Measurements from ENCODE around the gene RNF20.
"Not testable (repeated sequence)": the region's sequence is repeated elsewhere in the genome, so short reads cannot be mapped to it uniquely, and the experiment has no call there.

Gene RNF20

DNA sequence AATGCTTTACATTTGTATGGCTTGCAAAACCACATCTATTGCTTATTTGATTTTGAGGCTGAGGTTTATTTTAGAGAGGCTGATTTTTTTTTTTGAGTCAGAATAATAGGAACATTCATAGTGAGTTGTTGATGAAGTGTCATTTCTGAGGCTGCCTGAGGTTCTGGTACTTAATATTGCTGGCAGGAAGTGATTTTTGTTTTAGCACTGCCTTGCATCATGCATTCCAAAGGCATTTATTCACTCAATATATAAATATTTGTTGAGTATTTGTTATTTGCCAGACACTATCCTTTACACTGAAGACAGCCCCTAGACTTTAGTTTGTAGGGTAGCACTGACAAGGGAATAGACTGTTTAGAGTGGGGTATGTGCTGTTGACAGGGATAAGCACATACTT is 2.7 kb downstream of the RNF20 start:
- DNase-seq = no peak

- DNase-seq = no peak
These were observed 3.3 kb downstream of the RNF20 start for GRCh38 chr9:101536938-101537337.

GRCh38 chr9:101540069-101540468 is 6.4 kb downstream of the RNF20 start:
- DNase-seq = no peak

- DNase-seq = no peak
These were observed 9.6 kb downstream of the RNF20 start for GRCh38 chr9:101543098-101543735.

- not testable (repeated sequence) for DNase-seq
These were observed 15.9 kb downstream of the RNF20 start for GRCh38 chr9:101549472-101550098.

- no peak for DNase-seq
These were observed 28.1 kb downstream of the RNF20 start for GRCh38 chr9:101561740-101562139.

GRCh38 chr9:101562966-101563365 is 29.3 kb downstream of the RNF20 start:
- DNase-seq = no peak

GRCh38 chr9:101564252-101564651 is 30.6 kb downstream of the RNF20 start:
- no peak for DNase-seq

DNA sequence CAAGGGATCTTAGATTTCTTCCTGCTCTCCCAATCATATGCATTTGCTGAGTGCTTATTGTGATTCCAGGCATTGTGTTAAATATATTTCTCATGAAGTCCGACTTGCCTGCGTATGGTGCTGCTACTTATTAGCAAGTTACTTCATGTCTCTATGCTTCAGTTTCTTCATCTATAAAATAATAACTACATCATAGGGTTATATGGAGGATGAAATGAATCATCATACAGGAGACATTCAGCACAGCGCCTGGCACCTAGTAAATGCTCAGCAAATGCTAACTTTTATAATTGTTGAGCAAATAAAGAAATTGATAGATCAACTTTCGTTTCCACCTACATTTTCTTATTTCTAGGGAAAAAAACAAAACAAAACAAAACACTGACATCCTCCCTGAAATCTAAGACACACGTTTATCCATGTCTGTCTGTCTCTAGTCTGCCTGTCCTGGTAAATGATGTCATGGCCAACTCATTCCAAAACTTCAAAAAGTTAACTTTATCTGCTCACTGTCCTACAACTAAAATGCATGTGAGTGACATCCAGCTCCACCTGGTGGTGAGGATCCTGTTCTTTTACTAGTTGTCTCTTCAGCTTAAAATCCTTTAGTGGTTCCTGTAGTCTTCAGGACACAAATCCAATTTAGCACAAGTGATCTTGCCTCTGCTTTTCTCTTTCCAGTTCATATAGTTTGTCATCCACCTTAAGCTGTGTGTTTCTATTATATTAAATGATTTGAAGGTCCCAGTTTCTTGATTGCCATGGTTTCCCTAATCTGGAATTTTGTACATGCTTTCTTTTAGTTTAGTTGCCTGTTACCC is 33.5 kb downstream of the RNF20 start:
- no peak for DNase-seq

DNA sequence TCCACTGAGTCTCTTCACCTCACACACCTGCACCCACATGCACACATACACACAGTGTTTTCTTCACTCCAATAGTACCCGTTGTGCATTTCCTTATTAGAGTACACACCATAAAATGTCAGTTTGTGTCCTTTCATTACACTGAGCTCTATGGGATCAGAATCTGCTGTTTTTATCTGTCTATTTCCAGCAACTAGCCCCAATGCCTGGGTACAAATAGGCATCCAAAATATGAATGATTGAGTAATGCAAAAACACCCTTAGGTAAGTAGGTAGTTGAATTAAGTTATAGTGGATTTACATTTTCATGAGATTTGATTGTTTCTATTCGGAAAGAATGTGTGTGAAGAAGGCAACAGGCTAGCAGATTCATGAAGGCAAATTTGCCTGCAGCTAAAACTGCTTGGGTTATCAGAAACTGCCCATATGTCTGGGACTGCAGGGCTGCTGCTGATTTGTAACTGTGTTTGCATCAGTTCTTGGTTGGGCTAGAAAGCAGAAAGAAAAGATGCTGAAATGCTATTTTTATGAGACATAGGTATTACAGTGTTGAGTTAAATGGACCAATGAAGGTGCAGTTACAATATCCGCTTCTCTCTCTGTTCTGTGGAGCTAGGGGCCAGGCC is 34.2 kb downstream of the RNF20 start:
- no peak for DNase-seq

DNA sequence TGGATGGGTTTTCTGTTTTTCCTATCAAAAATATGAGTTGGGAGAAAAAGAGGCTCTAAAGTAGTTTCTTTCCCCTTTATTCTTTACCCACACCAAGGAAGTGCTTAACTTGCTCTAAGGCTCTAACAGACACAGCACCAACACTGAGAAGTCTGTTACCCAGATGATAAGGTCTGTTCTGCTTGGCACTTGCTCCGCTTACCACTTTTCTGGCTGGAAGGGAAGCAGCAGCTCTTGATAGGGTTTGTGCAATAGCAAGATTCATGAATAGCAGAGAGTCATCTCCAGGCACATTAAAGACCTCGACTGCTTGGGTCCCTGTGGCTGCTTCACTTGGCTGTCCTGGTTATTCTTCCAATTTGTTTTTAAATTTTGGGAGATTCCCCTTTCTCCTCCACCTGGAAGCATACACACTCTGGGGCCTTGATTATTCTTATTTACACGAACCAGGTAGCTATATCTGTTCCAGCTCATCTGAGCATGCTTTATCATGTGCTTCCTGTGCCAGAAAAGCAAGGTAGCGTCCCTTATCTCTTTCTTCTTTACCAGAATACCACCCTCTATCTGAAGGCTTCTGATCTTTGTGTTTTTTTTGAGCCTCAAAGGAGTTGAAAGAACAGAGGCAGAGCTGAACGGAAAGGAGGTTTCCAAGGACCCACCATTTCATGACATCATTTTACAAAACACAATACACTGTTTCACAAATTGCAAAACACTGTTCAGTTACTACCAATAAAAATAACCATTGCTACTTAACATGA is 36.3 kb downstream of the RNF20 start:
- no peak for DNase-seq

DNA sequence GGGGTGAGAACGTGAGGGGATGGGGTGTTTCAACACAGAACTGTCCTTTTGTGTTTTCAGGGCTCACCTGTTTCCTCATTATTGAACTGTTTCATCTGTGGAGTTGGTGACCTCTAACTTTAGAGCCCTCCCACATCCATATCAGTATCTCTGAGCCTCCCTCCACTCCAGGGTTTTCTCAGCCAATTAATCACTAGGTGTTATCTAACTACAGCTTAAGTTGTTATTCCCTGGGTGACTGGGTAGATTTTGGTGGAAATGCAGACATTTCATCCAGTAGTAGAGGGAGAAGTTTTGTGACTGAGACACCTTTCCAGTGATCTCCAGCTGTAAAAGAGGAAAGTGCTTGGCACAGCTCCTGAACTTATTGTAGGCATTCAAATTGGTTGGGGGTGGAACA is 37.5 kb downstream of the RNF20 start:
- no peak for DNase-seq

- DNase-seq = no peak
These were observed 38.7 kb downstream of the RNF20 start for GRCh38 chr9:101572316-101572715.

- DNase-seq = no peak
These were observed 41.2 kb downstream of the RNF20 start for GRCh38 chr9:101574731-101575333.

- no peak for DNase-seq
These were observed 44.7 kb downstream of the RNF20 start for GRCh38 chr9:101578378-101578777.

DNA sequence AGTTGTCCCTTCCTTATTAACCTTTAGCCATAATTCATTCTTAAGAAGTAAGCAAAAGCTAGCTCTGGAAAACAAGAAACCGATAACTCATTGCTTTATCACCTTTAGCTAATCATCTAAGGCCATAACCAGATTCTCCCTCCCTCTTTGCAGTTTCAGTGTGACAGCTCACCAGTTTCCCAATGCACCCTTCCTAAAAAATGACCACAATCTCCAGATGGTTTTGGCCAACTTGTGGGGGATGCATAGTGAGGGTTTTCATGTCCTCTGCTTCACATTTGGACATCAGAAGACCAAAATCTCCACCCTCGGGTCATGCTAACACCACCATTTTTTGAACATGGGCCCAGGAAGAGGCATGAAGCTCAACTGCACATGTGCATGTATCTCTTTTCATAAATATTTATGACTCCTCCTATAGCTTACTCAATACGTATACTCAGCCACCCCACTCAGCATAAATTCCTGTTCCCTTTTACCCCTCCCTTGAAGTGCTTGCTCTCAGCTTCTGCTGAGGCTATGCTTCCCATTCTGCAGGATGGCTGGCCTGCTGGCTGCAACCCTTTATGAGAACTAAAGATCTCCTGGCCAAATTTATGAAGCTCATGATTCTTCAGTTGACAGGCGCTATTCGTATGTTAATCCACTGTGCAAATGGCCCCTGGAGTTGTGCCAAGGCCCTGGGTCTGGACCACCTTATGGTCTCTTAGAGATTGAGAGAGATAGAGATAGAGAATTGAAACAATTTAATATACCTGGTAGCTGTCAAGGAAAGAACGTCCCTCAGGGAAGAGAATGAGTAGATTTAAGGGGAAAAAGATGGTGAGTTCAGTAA is 46.3 kb downstream of the RNF20 start:
- DNase-seq = no peak

GRCh38 chr9:101582553-101582952 is 48.9 kb downstream of the RNF20 start:
- DNase-seq = no peak

- no peak for DNase-seq
These were observed 52.1 kb downstream of the RNF20 start for GRCh38 chr9:101585740-101586139.

DNA sequence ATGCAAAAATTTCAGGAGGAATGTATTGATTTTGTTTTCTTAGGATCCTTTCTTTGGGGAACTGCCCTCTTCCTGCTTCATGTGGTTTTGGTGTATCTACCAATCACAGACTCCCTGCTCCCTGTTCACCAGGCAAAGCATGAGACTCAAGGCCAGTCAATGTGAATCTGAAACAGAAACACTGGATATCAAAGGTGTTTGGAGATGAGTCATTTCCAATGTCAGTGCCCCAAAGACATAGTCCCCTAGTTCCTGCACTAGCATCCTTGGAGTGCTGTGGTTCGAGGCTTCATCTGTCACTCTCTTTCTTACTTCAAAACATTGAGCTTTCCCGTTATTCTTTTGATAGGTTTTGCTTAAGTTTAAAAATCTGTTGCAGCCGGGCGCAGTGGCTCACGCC is 53.0 kb downstream of the RNF20 start:
- DNase-seq = no peak

DNA sequence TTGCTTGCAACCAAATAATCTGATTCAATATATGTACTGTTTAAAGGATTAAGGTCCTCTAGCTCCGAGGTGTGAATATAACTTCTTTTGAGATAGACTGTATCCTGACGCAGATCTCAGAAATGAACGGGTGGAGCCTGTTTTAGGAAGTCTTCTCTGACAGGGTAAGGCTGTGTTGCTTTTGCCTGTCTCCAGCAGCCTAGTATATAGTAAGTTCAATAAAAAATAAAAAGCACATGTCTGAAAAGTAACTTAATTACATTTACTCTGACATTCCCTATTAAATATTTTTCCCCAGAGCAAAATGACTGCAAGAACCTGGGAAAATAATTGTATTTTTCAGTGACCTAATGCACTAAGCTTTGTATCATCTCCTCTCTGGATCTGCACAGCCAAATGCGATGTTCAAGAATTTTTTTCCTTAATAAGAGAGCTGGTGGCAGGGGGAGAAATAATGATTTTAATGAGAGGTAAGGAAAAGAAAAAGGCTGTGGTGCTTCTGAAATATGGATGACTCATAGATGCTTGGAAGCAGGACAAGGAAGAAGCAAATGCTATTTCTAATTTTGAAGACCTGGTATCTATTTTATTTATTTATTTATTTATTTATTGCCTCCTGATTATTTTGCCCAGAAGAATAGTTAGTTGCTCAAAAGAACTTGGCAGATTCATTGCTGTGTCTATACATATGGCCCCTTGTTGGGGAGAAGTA is 53.8 kb downstream of the RNF20 start:
- no peak for DNase-seq

DNA sequence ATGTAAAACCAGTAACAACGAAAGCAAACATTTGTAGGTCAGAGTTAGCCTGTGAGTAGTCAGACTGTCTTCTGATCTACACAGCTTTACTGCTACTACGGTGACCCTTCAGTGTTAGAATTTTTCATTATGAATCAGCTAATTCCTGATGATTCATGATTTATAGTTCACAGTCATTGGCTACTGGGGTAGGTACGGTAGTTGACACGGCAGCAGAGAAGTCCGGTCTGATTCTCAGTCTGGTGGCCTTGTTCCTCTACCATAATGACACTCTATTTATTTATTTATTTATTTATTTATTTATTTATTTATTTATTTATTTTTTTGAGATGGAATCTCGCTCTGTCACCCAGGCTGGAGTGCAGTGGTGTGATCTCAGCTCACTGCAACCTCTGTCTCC is 56.4 kb downstream of the RNF20 start:
- not testable (repeated sequence) for DNase-seq

Data from activated CD4-positive, alpha-beta T cell treated with anti-CD3 and anti-CD28 coated beads for 1 hour (primary cell).